K562 (cell line): ENCODE data around the gene FGR. TPM values are rescaled to one million over a fixed set of nuclear protein-coding genes. Genes with fewer than 3 reads are reported as not detected.
A peak's percentile ranks its signal among the peaks of the same experiment; 100 is the strongest.

ENCODE experiments used
- ATF1 ChIP-seq, 2 experiments: fragments of 450-650 bp in 1 of 2; IDR thresholded peaks; 2 replicates each; pipeline ENCODE4 v1.6.1; 2016; ENCODE audit warnings: missing compliant biosample characterization in 1 of 2, missing genetic modification characterization in 1 of 2
- ATF6 ChIP-seq: sonication (generic); formaldehyde crosslinking; IDR thresholded peaks from 2 replicates; pipeline ENCODE4 v1.4.0; 2020; ENCODE audit warnings: mild to moderate bottlenecking, missing genetic modification reagents
- BHLHE40 ChIP-seq: IDR thresholded peaks from 2 replicates; pipeline ENCODE4 v1.6.1; 2011; ENCODE audit warnings: low read length, improper control_type of control experiment
- FOSL1 ChIP-seq: fragments of 200-800 bp; sonication (Bioruptor generic); conservative IDR thresholded peaks from 2 replicates; pipeline ENCODE4 v1.6.1; 2016; ENCODE audit warnings: missing genetic modification characterization, missing compliant biosample characterization
- GATA2 ChIP-seq: sonication (generic); formaldehyde crosslinking; IDR thresholded peaks from 2 replicates; pipeline ENCODE4 v1.4.0; 2020; ENCODE audit warnings: mild to moderate bottlenecking, missing genetic modification reagents
- GTF2F1 ChIP-seq: IDR thresholded peaks from 2 replicates; pipeline ENCODE4 v1.6.1; 2011; ENCODE audit warnings: low read depth, low read length, improper control_type of control experiment
- PTTG1 ChIP-seq: fragments of 450-650 bp; IDR thresholded peaks from 2 replicates; pipeline ENCODE4 v1.6.1; 2016; ENCODE audit warnings: low read depth, mild to moderate bottlenecking, missing genetic modification characterization, missing compliant biosample characterization
- SMARCA5 ChIP-seq: fragments of 450-650 bp; IDR thresholded peaks from 2 replicates; pipeline ENCODE4 v1.6.1; 2016
- STAT6 ChIP-seq: sonication (generic); formaldehyde crosslinking; IDR thresholded peaks from 2 replicates; pipeline ENCODE4 v1.8.1; 2023; ENCODE audit warnings: mild to moderate bottlenecking, missing genetic modification reagents
- TBL1XR1 ChIP-seq, 2 experiments: IDR thresholded peaks; 2 replicates each; pipeline ENCODE4 v1.6.1; 2012; ENCODE audit warnings: improper control_type of control experiment in 2 of 2, low read length in 2 of 2, mild to moderate bottlenecking in 1 of 2
- XRCC5 ChIP-seq: fragments of 200-400 bp; formaldehyde crosslinking; IDR thresholded peaks from 2 replicates; pipeline ENCODE4 v1.6.1; 2017; ENCODE audit warnings: low read depth, mild to moderate bottlenecking, low read length
- ZFX ChIP-seq: sonication (generic); formaldehyde crosslinking; IDR thresholded peaks from 2 replicates; pipeline ENCODE4 v1.8.0; 2022; ENCODE audit warnings: mild to moderate bottlenecking, missing genetic modification reagents, moderate library complexity
- ZSCAN32 ChIP-seq: fragments of 450-650 bp; formaldehyde crosslinking; IDR thresholded peaks from 2 replicates; pipeline ENCODE4 v1.4.0; 2020; ENCODE audit warnings: mild to moderate bottlenecking, moderate library complexity
- ZZZ3 ChIP-seq: fragments of 450-650 bp; IDR thresholded peaks from 2 replicates; pipeline ENCODE4 v1.6.1; 2016; ENCODE audit warnings: antibody characterized with exemption, mild to moderate bottlenecking, moderate library complexity
- polyA plus RNA-seq, 8 experiments: library from polyadenylated mRNA; depleted of rRNA in 4 of 8; stranded (reverse) in 5 of 8; unstranded in 3 of 8; fragments of >200 nt; fragmentation: Nextera tagmentation in 2 of 8; fragmentation: Illumina TruSeq in 1 of 8; extraction: Ambion mirVana in 2 of 8; extraction: Trizol in 1 of 8; gene quantifications; 2 replicates each; pipeline versions ENCODE4 v1.2.1 to v1.2.3, GENCODE V29; 2011 to 2014; ENCODE audit warnings: inconsistent platforms in 1 of 8, missing spikeins in 1 of 8
- total RNA-seq, 7 experiments: library from RNA; depleted of rRNA in 6 of 7; stranded (reverse); fragments of >200 nt in 6 of 7; fragmentation: Illumina TruSeq in 2 of 7; extraction: Trizol in 2 of 7; gene quantifications; 2 replicates each; pipeline versions ENCODE4 v1.2.1 to v1.2.3, GENCODE V29; 2011 to 2021; ENCODE audit warnings: low replicate concordance in 1 of 7
- TF ChIP-seq, protein P1 (sequence below), 2 experiments: IDR thresholded peaks; 2 replicates each; pipeline ENCODE4 v1.6.1; 2012; ENCODE audit warnings: improper control_type of control experiment in 2 of 2, low read depth in 2 of 2, low read length in 2 of 2, borderline replicate concordance in 1 of 2
- TF ChIP-seq, protein P2 (sequence below), 2 experiments: fragments of 450-650 bp in 1 of 2; sonication (generic) in 1 of 2; formaldehyde crosslinking in 1 of 2; IDR thresholded peaks in 1 of 2; conservative IDR thresholded peaks in 1 of 2; 2 replicates each; pipeline versions ENCODE4 v1.6.1 to v1.8.1; 2016 to 2023; ENCODE audit warnings: mild to moderate bottlenecking in 2 of 2, moderate library complexity in 2 of 2, inconsistent platforms in 1 of 2, missing genetic modification reagents in 1 of 2
- TF ChIP-seq, protein P3 (sequence below): fragments of 450-650 bp; IDR thresholded peaks from 2 replicates; pipeline ENCODE4 v1.6.1; 2017; ENCODE audit warnings: antibody characterized with exemption

The FGR gene
- total and polyA plus RNA-seq, 9 of the 15 experiments (the other 6 are each of a cell fraction or from before 2014, with no cell fraction given), result 0.04 to 0.11 TPM; not detected in 7

- TF ChIP-seq, protein P1, sequence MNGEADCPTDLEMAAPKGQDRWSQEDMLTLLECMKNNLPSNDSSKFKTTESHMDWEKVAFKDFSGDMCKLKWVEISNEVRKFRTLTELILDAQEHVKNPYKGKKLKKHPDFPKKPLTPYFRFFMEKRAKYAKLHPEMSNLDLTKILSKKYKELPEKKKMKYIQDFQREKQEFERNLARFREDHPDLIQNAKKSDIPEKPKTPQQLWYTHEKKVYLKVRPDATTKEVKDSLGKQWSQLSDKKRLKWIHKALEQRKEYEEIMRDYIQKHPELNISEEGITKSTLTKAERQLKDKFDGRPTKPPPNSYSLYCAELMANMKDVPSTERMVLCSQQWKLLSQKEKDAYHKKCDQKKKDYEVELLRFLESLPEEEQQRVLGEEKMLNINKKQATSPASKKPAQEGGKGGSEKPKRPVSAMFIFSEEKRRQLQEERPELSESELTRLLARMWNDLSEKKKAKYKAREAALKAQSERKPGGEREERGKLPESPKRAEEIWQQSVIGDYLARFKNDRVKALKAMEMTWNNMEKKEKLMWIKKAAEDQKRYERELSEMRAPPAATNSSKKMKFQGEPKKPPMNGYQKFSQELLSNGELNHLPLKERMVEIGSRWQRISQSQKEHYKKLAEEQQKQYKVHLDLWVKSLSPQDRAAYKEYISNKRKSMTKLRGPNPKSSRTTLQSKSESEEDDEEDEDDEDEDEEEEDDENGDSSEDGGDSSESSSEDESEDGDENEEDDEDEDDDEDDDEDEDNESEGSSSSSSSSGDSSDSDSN (IDR thresholded peaks at IDR 0.05; ENCODE audit: borderline replicate concordance in 1 of 2, low read depth in 2 of 2, low read length in 2 of 2), result 0 out of 4 replicates have a peak, but pooled peaks of 1 of the 2 experiments have one; percentile 27
- no peak for TF ChIP-seq ZSCAN32 (CRISPR knock-in tag)
- no peak for TF ChIP-seq ATF1 (CRISPR knock-in tag; IDR thresholded peaks at IDR 0.05)
- 0 out of 2 replicates have a peak, but pooled peaks have one; percentile 0 for TF ChIP-seq ATF1 (tag; IDR thresholded peaks at IDR 0.05)
- TF ChIP-seq GTF2F1, result no peak
- TF ChIP-seq ZFX (CRISPR knock-in tag), result peak; percentile 50; the same call in 1 of the 2 replicates
- no peak for TF ChIP-seq GATA2 (CRISPR knock-in tag)
- 0 out of 2 replicates have a peak, but pooled peaks have one; percentile 62 for TF ChIP-seq ATF6 (CRISPR knock-in tag)
- no peak for TF ChIP-seq SMARCA5
- TF ChIP-seq FOSL1 (tag), result peak; percentile 62
- TF ChIP-seq TBL1XR1 (IDR thresholded peaks at IDR 0.05; ENCODE audit: low read length in 2 of 2), result no peak
- TF ChIP-seq, protein P2, sequence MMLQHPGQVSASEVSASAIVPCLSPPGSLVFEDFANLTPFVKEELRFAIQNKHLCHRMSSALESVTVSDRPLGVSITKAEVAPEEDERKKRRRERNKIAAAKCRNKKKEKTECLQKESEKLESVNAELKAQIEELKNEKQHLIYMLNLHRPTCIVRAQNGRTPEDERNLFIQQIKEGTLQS (IDR thresholded peaks at IDR 0.05), result peak; percentile 63
- TF ChIP-seq, protein P2 (CRISPR knock-in tag; conservative IDR thresholded peaks at IDR 0.05), result no peak
- TF ChIP-seq PTTG1 (tag), result no peak
- TF ChIP-seq XRCC5, result 0 out of 2 replicates have a peak, but pooled peaks have one; percentile 5
- no peak for TF ChIP-seq BHLHE40
- TF ChIP-seq ZZZ3, result no peak
- TF ChIP-seq, protein P3, sequence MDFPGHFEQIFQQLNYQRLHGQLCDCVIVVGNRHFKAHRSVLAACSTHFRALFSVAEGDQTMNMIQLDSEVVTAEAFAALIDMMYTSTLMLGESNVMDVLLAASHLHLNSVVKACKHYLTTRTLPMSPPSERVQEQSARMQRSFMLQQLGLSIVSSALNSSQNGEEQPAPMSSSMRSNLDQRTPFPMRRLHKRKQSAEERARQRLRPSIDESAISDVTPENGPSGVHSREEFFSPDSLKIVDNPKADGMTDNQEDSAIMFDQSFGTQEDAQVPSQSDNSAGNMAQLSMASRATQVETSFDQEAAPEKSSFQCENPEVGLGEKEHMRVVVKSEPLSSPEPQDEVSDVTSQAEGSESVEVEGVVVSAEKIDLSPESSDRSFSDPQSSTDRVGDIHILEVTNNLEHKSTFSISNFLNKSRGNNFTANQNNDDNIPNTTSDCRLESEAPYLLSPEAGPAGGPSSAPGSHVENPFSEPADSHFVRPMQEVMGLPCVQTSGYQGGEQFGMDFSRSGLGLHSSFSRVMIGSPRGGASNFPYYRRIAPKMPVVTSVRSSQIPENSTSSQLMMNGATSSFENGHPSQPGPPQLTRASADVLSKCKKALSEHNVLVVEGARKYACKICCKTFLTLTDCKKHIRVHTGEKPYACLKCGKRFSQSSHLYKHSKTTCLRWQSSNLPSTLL, result no peak
- 0 out of 2 replicates have a peak, but pooled peaks have one; percentile 41 for TF ChIP-seq STAT6
Measured at GRCh38 chr1:27606708-27607238, 28.2 kb downstream of the FGR start (continued).
